Skeletal muscle satellite cell (primary cell): ENCODE results near the gene AGBL5. TPM values are rescaled to one million over a fixed set of nuclear protein-coding genes. Genes with fewer than 3 reads are reported as not detected.

Source experiments
- H3K27me3 ChIP-seq: 2 replicates; pipeline ENCODE4 v1.7.0; 2013; ENCODE audit warnings: low read length; ENCODE audit not compliant: control insufficient read depth, insufficient read depth
- H3K36me3 ChIP-seq: 2 replicates; pipeline ENCODE4 v1.7.0; 2013; ENCODE audit warnings: mild to moderate bottlenecking, control low read depth, low read length; ENCODE audit not compliant: insufficient read depth
- H3K4me1 ChIP-seq: 2 replicates; pipeline ENCODE4 v1.7.0; 2013; ENCODE audit warnings: low read length; ENCODE audit not compliant: control insufficient read depth, insufficient read depth
- H3K4me2 ChIP-seq: 2 replicates; pipeline ENCODE4 v1.7.0; 2013; ENCODE audit warnings: mild to moderate bottlenecking, low read length
- H3K4me3 ChIP-seq: 2 replicates; pipeline ENCODE4 v1.7.0; 2013; ENCODE audit warnings: low read length
- H3K9ac ChIP-seq: 2 replicates; pipeline ENCODE4 v1.7.0; 2013; ENCODE audit warnings: mild to moderate bottlenecking, low read depth, low read length, moderate library complexity
- H3K9me3 ChIP-seq: replicated peaks from 2 replicates; pipeline ENCODE4 v1.7.0; 2013; ENCODE audit warnings: mild to moderate bottlenecking, control low read depth, low read length
- total RNA-seq: library from RNA; depleted of rRNA; stranded (reverse); fragments of >200 nt; gene quantifications from 2 replicates; pipeline ENCODE4 v1.2.3, GENCODE V29; 2012; rRNA removed

Gene AGBL5, protein sequence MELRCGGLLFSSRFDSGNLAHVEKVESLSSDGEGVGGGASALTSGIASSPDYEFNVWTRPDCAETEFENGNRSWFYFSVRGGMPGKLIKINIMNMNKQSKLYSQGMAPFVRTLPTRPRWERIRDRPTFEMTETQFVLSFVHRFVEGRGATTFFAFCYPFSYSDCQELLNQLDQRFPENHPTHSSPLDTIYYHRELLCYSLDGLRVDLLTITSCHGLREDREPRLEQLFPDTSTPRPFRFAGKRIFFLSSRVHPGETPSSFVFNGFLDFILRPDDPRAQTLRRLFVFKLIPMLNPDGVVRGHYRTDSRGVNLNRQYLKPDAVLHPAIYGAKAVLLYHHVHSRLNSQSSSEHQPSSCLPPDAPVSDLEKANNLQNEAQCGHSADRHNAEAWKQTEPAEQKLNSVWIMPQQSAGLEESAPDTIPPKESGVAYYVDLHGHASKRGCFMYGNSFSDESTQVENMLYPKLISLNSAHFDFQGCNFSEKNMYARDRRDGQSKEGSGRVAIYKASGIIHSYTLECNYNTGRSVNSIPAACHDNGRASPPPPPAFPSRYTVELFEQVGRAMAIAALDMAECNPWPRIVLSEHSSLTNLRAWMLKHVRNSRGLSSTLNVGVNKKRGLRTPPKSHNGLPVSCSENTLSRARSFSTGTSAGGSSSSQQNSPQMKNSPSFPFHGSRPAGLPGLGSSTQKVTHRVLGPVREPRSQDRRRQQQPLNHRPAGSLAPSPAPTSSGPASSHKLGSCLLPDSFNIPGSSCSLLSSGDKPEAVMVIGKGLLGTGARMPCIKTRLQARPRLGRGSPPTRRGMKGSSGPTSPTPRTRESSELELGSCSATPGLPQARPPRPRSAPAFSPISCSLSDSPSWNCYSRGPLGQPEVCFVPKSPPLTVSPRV
- 15.7 and 18.8 TPM in 2 replicates for total RNA-seq

DNA sequence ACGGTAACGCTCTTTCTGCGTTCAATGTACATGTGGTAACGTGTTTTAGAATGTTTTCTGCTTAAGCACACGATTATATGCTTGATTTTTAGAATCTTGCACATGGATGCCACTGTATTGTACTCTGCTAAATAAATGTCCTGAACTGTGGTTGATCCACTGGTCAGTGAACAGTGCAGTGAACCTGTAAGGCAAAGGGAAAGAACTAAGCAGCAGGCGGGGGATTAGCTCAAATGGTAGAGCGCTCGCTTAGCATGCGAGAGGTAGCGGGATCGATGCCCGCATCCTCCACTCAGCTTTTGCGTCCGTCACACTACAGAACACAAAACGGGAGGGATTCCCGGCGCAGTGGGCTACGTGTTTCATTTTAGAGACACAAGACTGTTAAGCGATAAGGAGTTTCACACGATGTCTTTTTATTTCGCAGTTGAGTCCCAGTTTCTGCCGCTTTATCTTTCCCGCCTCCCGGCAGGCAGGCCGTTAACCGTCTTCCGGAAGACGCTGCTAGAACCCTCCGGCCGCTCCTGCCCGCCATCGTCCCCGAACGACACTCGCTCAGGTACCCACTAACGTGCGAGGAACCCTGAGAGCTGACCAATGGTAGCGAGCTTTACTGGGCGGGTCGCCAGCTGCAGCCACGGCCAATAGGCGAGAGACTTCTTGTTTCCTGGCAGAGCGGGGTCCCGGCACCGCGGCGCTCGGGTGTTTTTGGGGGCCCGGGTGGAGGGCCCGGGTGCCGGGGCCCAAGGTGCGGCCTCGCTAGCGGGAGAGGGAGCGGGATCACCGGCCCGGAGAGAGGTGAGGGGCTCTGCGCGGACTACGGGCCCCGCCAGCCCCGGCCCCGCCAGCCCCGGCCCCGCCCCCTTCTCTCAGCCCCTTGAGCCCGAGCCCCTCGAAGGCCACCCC lies at the start of gene AGBL5:
AGBL5 (plus strand) TSS at position 673 of the 906 bp plus-strand sequence. CDS start 1,291 bp downstream, outside the sequence.
- Histone ChIP-seq H3K4me1 (peaks cover 9% of the 10 kb centered on the region), H3K4me3 (peak within 1 kb of the TSS; percentile 93), H3K27me3 (no peaks in the 10 kb centered on the region), H3K9ac (peak within 1 kb of the TSS; percentile 81), H3K36me3 (peaks cover 11% of the 10 kb centered on the region), H3K9me3 (no peaks in the 10 kb centered on the region), H3K4me2 (peak within 1 kb of the TSS; percentile 99)

DNA sequence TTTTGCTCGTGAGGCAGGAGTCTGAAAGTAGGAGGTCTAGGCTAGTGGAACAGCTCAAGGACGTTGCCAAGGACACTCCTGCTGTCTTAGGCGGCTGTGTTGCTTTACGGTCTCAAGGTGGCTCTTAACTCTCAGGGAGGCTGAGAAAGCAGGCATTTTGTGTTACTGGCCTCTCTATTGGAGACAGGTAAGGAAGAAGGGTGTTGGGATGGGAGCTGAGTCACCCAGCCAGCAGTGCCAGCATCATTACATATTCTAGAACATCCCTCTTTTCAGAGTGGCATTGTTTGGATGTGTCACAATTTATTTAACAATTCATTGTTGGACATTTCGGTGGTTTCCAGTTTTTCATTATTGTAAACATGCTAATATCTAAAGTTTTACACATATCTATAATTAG lies 49.5 kb upstream of the AGBL5 start:
- Histone ChIP-seq H3K9ac (no peak overlapping the region), H3K9me3 (no peaks in the 10 kb centered on the region), H3K36me3 (no peaks in the 10 kb centered on the region), H3K27me3 (no peaks in the 10 kb centered on the region), H3K4me2 (no peak overlapping the region), H3K4me3 (no peak overlapping the region), H3K4me1 (peaks cover 5% of the 10 kb centered on the region)

DNA sequence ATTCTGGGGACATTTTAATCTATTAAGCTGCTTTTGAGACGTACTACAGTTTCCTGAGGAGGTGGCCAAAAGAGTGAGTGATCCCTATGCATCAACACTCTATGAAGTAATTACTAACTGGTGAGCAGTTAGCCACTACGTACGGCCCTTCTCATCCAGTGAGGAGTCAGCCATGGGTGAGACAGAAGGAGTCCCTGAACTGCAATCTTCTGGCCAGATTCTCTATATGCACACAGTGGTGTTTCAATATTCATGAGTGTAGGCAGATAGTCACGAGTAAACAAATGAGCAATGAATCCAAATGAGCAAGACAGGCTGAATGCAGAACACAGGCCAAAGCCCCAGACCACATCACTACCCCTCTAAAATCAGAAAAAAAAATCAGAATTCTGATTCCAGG lies 48.5 kb upstream of the AGBL5 start:
- Histone ChIP-seq H3K9ac (no peak overlapping the region), H3K4me2 (no peak overlapping the region), H3K9me3 (no peaks in the 10 kb centered on the region), H3K4me3 (no peak overlapping the region), H3K4me1 (peaks cover 5% of the 10 kb centered on the region), H3K36me3 (no peaks in the 10 kb centered on the region), H3K27me3 (no peaks in the 10 kb centered on the region)

DNA sequence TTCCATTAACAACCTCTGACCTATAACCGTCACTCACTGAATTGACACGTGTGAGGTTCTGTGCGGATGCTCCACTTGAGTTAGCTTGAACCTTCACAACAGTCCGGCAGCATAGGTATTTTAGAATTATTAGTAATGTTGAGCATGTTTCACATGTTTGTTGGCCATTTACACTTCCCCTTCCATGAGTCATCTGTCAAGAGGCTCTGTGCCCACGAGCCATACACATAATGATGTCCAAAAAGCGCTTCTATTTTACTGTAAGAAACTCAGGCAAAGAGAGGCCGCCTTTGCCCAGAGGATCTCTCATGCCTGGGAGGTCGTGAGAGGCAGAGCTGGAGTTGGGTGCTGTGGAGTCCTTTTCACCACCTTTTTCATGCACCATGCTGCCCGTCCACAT lies 47.6 kb upstream of the AGBL5 start:
- Histone ChIP-seq H3K4me3 (no peak overlapping the region), H3K36me3 (no peaks in the 10 kb centered on the region), H3K9me3 (no peaks in the 10 kb centered on the region), H3K4me2 (no peak overlapping the region), H3K9ac (no peak overlapping the region), H3K27me3 (no peaks in the 10 kb centered on the region), H3K4me1 (peaks cover 5% of the 10 kb centered on the region)

DNA sequence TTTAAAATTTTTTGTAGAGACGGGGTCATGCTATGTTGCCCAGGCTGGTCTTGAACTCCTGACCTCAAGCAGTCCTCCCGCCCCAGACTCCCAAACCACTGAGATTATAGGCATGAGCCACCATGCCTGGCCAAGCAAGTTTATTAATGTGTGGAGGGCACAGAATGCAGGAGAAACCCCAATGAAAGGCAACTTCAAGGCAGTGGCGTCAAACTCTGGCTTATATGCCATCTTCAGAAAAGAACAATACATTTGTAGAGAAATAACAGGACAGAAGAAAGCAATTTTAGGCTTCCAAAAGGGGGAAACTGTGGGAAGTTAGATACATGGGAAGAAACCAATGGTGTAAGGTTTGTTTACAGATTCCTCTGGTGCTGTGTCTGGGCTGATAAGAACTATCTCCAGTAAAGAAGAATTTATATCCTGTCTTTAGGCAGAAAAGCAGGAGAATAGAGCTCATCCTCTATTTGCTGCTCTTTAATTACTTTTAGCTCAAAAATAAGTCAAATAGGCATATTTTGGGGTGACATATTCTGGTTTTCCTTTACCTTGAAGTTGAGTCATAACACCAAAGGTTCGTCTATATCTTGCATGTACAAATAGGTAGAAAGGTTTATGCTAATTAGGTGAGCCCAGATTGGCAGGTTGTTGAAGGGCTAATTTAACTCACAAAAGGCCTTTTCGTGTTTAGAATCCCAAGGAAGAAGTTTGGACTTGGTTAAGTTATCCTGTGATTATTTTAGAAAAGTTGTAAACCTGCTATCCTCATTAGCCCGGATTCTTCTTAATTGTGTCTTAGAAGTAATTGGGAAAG lies 44.7 kb upstream of the AGBL5 start:
- H3K27me3 ChIP-seq: no peaks in the 10 kb centered on the region
- no peak overlapping the region for H3K9ac ChIP-seq
- H3K9me3 ChIP-seq: no peaks in the 10 kb centered on the region

DNA sequence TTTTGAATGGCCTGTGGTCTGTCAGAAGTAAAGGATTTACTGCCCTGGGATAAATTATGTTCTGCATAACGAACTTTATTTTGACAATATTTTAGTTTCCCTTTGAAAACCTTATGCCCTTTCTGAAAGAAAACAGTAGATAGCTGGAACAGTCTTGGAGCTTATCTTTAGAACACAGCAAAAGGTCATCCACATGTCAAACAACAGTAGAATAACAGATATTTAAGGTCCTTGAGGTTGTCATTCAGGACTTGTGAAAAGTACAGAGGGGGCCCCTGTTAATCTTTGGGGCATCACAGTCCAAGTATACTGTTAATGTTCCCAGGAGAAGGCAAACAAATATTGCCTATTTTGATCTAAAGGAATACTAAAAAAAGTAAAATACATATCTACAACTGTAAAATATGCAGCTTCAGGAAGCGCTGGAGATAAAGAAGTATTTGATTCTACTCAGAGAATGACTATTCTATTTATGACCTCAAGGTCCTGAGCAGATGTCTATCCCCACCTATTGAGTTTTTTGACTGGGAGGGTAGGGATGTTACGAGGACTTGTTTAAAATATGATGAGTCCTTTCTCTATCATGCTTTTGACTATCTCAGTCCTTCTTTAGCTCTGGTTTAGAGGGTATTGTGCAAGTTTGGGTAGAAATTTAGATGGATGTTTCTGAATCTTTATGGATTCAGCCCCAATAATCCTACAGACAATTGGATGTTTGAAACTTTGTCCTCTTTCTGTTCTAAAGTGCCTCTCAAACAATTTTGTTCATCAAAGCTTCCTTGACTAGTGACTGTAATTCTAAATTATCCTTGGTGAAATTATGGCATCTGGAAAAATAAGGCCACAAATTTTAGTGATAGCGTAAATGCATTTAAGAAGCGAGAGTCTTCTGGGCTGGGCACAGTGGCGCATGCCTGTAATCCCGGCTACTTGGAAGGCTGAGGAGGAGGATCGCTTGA lies 43.8 kb upstream of the AGBL5 start:
- no peak overlapping the region for H3K4me3 ChIP-seq

More for the DNA sequence above, 44.7 kb upstream of the AGBL5 start:
- peaks cover 16% of the 10 kb centered on the region for H3K4me1 ChIP-seq
- H3K4me3 ChIP-seq: no peak overlapping the region
- H3K4me2 ChIP-seq: no peak overlapping the region
- H3K36me3 ChIP-seq: no peaks in the 10 kb centered on the region

DNA sequence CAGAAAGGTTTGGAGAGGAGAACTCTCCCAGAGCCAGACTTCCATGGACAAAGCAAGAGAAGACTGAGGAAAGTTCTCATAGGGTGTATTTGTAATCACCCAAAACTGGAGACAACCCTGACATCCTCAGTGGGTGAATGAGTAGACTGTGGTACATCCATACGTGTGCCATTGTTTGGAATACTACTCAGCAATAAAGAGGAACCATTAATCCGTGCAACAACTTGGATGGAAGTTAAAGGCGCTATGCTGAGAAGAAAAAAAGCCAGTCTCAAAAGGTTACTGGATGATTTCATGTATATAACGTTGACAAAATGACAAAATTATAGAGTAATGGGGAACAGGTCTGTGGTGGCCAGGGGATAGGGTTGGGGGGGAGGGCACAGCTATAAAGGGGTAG lies 42.8 kb upstream of the AGBL5 start:
- no peak overlapping the region for H3K4me3 ChIP-seq
- H3K4me2 ChIP-seq: no peak overlapping the region
- no peaks in the 10 kb centered on the region for H3K9me3 ChIP-seq
- no peaks in the 10 kb centered on the region for H3K27me3 ChIP-seq
- no peaks in the 10 kb centered on the region for H3K36me3 ChIP-seq
- peaks cover 15% of the 10 kb centered on the region for H3K4me1 ChIP-seq
- H3K9ac ChIP-seq: no peak overlapping the region

More for the DNA sequence above, 43.8 kb upstream of the AGBL5 start:
- Histone ChIP-seq H3K36me3 (no peaks in the 10 kb centered on the region), H3K27me3 (no peaks in the 10 kb centered on the region), H3K4me2 (no peak overlapping the region), H3K4me1 (peaks cover 16% of the 10 kb centered on the region), H3K9me3 (no peaks in the 10 kb centered on the region), H3K9ac (no peak overlapping the region)

DNA sequence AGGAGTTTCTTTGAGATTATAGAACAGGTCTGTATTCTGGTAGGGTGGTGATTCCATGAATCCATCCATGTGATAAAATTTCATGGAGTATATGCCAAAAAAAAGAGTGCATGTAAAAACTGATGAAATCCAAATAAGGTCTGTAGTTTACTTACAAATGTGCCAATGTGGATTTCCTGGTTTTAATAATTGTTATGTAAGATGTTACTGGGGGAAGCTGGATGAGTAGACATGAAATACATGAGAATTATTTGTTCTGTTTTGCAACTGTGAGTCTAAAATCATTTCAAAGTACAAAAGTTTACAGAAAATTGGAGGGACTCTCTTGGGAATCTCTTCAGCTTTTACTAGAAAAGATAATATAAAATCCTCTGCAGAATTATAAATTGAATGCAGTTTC lies 42.4 kb upstream of the AGBL5 start:
- Histone ChIP-seq H3K9me3 (no peaks in the 10 kb centered on the region), H3K4me2 (no peak overlapping the region), H3K4me1 (peaks cover 11% of the 10 kb centered on the region), H3K4me3 (no peak overlapping the region), H3K27me3 (no peaks in the 10 kb centered on the region), H3K9ac (no peak overlapping the region), H3K36me3 (no peaks in the 10 kb centered on the region)

DNA sequence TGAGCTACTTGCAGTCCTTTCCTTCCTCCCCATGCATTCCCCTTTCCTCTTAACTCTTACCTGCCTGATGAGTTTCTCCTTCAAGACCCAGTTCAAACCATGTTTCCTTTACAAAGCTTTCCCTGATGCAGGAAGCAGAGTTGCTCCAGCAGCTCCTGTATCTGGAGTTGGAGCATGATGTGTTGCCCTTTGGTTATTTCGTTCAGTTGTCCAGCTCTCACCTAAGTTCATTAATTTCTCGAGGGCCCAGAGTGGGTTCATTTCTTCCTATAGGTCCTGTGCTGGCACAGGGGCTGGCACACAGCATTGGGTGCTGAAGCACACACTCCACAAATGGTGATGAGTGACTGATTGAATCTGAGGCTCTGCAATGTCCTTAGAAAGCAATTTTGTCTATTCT lies 41.8 kb upstream of the AGBL5 start:
- no peaks in the 10 kb centered on the region for H3K9me3 ChIP-seq
- no peak overlapping the region for H3K9ac ChIP-seq
- no peak overlapping the region for H3K4me3 ChIP-seq
- H3K27me3 ChIP-seq: no peaks in the 10 kb centered on the region
- no peaks in the 10 kb centered on the region for H3K36me3 ChIP-seq
- H3K4me1 ChIP-seq: peaks cover 11% of the 10 kb centered on the region
- H3K4me2 ChIP-seq: no peak overlapping the region

DNA sequence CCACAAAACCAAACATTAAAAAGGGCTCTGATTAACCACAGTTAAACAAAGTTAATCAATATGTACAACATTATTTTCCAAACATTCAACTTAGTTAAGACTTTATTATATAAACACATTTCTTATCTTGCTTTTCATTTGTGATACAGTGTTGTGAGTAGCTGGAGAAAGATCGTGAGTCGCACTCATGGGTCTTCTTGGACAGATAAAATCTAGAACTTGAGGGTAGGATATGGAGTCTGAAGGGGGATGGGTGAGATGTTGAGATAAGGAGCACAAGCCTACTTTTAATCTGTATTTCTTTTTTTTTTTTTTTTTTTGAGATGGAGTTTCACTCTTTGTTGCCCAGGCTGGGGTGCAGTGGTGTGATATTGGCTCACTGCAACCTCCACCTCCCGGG lies 41.3 kb upstream of the AGBL5 start:
- H3K27me3 ChIP-seq: no peaks in the 10 kb centered on the region
- peaks cover 13% of the 10 kb centered on the region for H3K4me1 ChIP-seq

More for the DNA sequence above, 41.3 kb upstream of the AGBL5 start:
- H3K9ac ChIP-seq: no peak overlapping the region
- H3K4me2 ChIP-seq: no peak overlapping the region
- H3K4me3 ChIP-seq: no peak overlapping the region
- no peaks in the 10 kb centered on the region for H3K9me3 ChIP-seq
- H3K36me3 ChIP-seq: no peaks in the 10 kb centered on the region
